GM23338 (cell line): ENCODE results near the gene DENND4A. TPM values are rescaled to one million over a fixed set of nuclear protein-coding genes. Genes with fewer than 3 reads are reported as not detected.

Experiments used
- ATAC-seq: fragments of 200-7000 bp; cut with Tn5 transposase; 3 replicates; pipeline ENCODE4 v1.9.1; 2020
- DNase-seq: peaks from one replicate; pipeline ENCODE4 v3.0.0-alpha.2; 2015; ENCODE audit warnings: low spot score
- H2AFZ ChIP-seq: fragments of 200-600 bp; sonication (generic); 2 replicates; pipeline ENCODE4 v1.8.0; 2016; ENCODE audit warnings: antibody characterized with exemption, mild to moderate bottlenecking, moderate library complexity
- H3F3A ChIP-seq: fragments of 200-600 bp; sonication (generic); replicated peaks from 2 replicates; pipeline ENCODE4 v1.8.0; 2017; ENCODE audit warnings: antibody characterized with exemption, mixed run types, low read depth
- H3K27ac ChIP-seq: fragments of 200-600 bp; sonication (generic); 2 replicates; pipeline ENCODE4 v1.6.1; 2016; ENCODE audit warnings: low read depth
- H3K27me3 ChIP-seq: fragments of 200-600 bp; sonication (generic); 2 replicates; pipeline ENCODE4 v1.8.0; 2016; ENCODE audit warnings: mild to moderate bottlenecking, mixed run types, moderate library complexity; ENCODE audit not compliant: insufficient read depth
- H3K36me3 ChIP-seq: fragments of 200-600 bp; sonication (generic); 2 replicates; pipeline ENCODE4 v1.8.0; 2016; ENCODE audit warnings: mild to moderate bottlenecking; ENCODE audit not compliant: insufficient read depth
- H3K4me1 ChIP-seq: fragments of 200-600 bp; sonication (generic); 2 replicates; pipeline ENCODE4 v1.8.0; 2016; ENCODE audit warnings: mild to moderate bottlenecking, moderate library complexity; ENCODE audit not compliant: insufficient read depth
- H3K4me2 ChIP-seq: fragments of 200-600 bp; sonication (generic); 2 replicates; pipeline ENCODE4 v1.7.1; 2017; ENCODE audit warnings: mixed run types
- H3K4me3 ChIP-seq: fragments of 200-600 bp; sonication (generic); 2 replicates; pipeline ENCODE4 v1.6.1; 2016; ENCODE audit warnings: mixed run types
- H3K79me2 ChIP-seq: fragments of 200-600 bp; sonication (generic); replicated peaks from 2 replicates; pipeline ENCODE4 v1.8.0; 2017; ENCODE audit warnings: mild to moderate bottlenecking; ENCODE audit not compliant: insufficient read depth
- H3K9me2 ChIP-seq: fragments of 200-600 bp; sonication (generic); 2 replicates; pipeline ENCODE4 v1.8.0; 2017; ENCODE audit not compliant: insufficient read depth
- H4K20me1 ChIP-seq: fragments of 200-600 bp; sonication (generic); replicated peaks from 2 replicates; pipeline ENCODE4 v1.8.0; 2017; ENCODE audit warnings: mild to moderate bottlenecking; ENCODE audit not compliant: insufficient read depth
- H3K27ac Mint-ChIP-seq: 2 replicates; pipeline ENCODE4 v1.8.0; 2020; ENCODE audit warnings: inconsistent platforms, mild to moderate bottlenecking, moderate library complexity, mixed read lengths
- H3K27me3 Mint-ChIP-seq: 3 replicates; pipeline ENCODE4 v1.8.0; 2022; ENCODE audit warnings: low read depth, mild to moderate bottlenecking, moderate library complexity, mixed read lengths, inconsistent platforms; ENCODE audit not compliant: insufficient read depth, poor library complexity
- H3K36me3 Mint-ChIP-seq: 3 replicates; pipeline ENCODE4 v1.8.0; 2021; ENCODE audit warnings: low read depth, mild to moderate bottlenecking, inconsistent platforms, moderate library complexity, mixed read lengths
- H3K4me1 Mint-ChIP-seq: 3 replicates; pipeline ENCODE4 v1.8.0; 2020; ENCODE audit warnings: mild to moderate bottlenecking, inconsistent platforms, mixed read lengths
- H3K4me3 Mint-ChIP-seq: 3 replicates; pipeline ENCODE4 v1.8.0; 2021; ENCODE audit warnings: moderate library complexity, mild to moderate bottlenecking, inconsistent platforms, mixed read lengths
- H3K9me3 Mint-ChIP-seq: 3 replicates; pipeline ENCODE4 v1.8.0; 2020; ENCODE audit warnings: moderate library complexity, mild to moderate bottlenecking, inconsistent platforms, mixed read lengths
- CREB1 ChIP-seq: fragments of 250-450 bp; sonication (Bioruptor Pico); IDR thresholded peaks from 2 replicates; pipeline ENCODE4 v1.5.0; 2020; ENCODE audit warnings: low read depth, mild to moderate bottlenecking, moderate library complexity
- EZH2 ChIP-seq: fragments of 200-600 bp; sonication (generic); IDR thresholded peaks from one replicate; pipeline ENCODE4 v1.8.0; 2017; ENCODE audit warnings: antibody characterized with exemption, mild to moderate bottlenecking, low read depth; ENCODE audit not compliant: unreplicated experiment
- EZH2phosphoT487 ChIP-seq: fragments of 200-600 bp; sonication (generic); IDR thresholded peaks from one replicate; pipeline ENCODE4 v1.8.1; 2018; ENCODE audit warnings: antibody characterized with exemption; ENCODE audit not compliant: unreplicated experiment
- JUNB ChIP-seq: IDR thresholded peaks from one replicate; pipeline ENCODE4 v1.6.1; 2016; ENCODE audit warnings: antibody characterized with exemption; ENCODE audit not compliant: unreplicated experiment
- NANOG ChIP-seq: IDR thresholded peaks from 2 replicates; pipeline ENCODE4 v1.6.1; 2016; ENCODE audit warnings: antibody characterized with exemption, borderline replicate concordance
- REST ChIP-seq: IDR thresholded peaks from one replicate; pipeline ENCODE4 v1.6.1; 2018; ENCODE audit warnings: antibody characterized with exemption; ENCODE audit not compliant: unreplicated experiment
- STAT1 ChIP-seq: IDR thresholded peaks from one replicate; pipeline ENCODE4 v1.6.1; 2016; ENCODE audit warnings: antibody characterized with exemption; ENCODE audit not compliant: unreplicated experiment
- ZNF114 ChIP-seq: fragments of 250-450 bp; sonication (Bioruptor Pico); IDR thresholded peaks from 2 replicates; pipeline ENCODE4 v1.5.0; 2020; ENCODE audit warnings: mild to moderate bottlenecking, moderate library complexity
- ZNF331 ChIP-seq: fragments of 250-450 bp; sonication (Bioruptor Pico); IDR thresholded peaks from 2 replicates; pipeline ENCODE4 v1.5.0; 2020; ENCODE audit warnings: low read depth, mild to moderate bottlenecking, moderate library complexity
- polyA plus RNA-seq: library from polyadenylated mRNA; unstranded; fragments of >200 nt; fragmentation: Nextera tagmentation; extraction: Ambion mirVana; gene quantifications from 2 replicates; pipeline ENCODE4 v1.2.1, GENCODE V29; 2016
- total RNA-seq: library from RNA; depleted of rRNA; stranded (reverse); fragments of >200 nt; shearing (Covaris generic); gene quantifications from 2 replicates; pipeline ENCODE4 v1.2.3, GENCODE V29; 2014
- TF ChIP-seq, protein P1 (sequence below): fragments of 250-450 bp; sonication (Bioruptor Pico); IDR thresholded peaks from 2 replicates; pipeline ENCODE4 v1.5.0; 2020; ENCODE audit warnings: mild to moderate bottlenecking, moderate library complexity
- TF ChIP-seq, protein P2 (sequence below): IDR thresholded peaks from 2 replicates; pipeline ENCODE4 v1.6.1; 2016; ENCODE audit warnings: antibody characterized with exemption
- TF ChIP-seq, protein P3 (sequence below), 2 experiments: fragments of 200-600 bp in 1 of 2; sonication (generic) in 1 of 2; conservative IDR thresholded peaks; 2 replicates each; pipeline versions ENCODE4 v1.5.1 to v1.6.1; 2016 to 2017; ENCODE audit warnings: antibody characterized with exemption in 2 of 2, low read depth in 2 of 2, mild to moderate bottlenecking in 2 of 2, moderate library complexity in 1 of 2

The DENND4A gene
- total and polyA plus RNA-seq, 2 experiments from 2014 or later, result 3.4 to 9.0 TPM

GRCh38 chr15:65653801-65654521, 138.1 kb downstream of the DENND4A start:
- no peak overlapping the region for H3K4me3 Mint-ChIP-seq
- no peak overlapping the region for H2AFZ ChIP-seq
- no peaks in the 10 kb centered on the region for H3K27me3 Mint-ChIP-seq
- 0 out of 3 replicates have a peak, but pooled peaks cover 4% of the 10 kb centered on the region for H3K4me1 Mint-ChIP-seq
- TF ChIP-seq, protein P1, sequence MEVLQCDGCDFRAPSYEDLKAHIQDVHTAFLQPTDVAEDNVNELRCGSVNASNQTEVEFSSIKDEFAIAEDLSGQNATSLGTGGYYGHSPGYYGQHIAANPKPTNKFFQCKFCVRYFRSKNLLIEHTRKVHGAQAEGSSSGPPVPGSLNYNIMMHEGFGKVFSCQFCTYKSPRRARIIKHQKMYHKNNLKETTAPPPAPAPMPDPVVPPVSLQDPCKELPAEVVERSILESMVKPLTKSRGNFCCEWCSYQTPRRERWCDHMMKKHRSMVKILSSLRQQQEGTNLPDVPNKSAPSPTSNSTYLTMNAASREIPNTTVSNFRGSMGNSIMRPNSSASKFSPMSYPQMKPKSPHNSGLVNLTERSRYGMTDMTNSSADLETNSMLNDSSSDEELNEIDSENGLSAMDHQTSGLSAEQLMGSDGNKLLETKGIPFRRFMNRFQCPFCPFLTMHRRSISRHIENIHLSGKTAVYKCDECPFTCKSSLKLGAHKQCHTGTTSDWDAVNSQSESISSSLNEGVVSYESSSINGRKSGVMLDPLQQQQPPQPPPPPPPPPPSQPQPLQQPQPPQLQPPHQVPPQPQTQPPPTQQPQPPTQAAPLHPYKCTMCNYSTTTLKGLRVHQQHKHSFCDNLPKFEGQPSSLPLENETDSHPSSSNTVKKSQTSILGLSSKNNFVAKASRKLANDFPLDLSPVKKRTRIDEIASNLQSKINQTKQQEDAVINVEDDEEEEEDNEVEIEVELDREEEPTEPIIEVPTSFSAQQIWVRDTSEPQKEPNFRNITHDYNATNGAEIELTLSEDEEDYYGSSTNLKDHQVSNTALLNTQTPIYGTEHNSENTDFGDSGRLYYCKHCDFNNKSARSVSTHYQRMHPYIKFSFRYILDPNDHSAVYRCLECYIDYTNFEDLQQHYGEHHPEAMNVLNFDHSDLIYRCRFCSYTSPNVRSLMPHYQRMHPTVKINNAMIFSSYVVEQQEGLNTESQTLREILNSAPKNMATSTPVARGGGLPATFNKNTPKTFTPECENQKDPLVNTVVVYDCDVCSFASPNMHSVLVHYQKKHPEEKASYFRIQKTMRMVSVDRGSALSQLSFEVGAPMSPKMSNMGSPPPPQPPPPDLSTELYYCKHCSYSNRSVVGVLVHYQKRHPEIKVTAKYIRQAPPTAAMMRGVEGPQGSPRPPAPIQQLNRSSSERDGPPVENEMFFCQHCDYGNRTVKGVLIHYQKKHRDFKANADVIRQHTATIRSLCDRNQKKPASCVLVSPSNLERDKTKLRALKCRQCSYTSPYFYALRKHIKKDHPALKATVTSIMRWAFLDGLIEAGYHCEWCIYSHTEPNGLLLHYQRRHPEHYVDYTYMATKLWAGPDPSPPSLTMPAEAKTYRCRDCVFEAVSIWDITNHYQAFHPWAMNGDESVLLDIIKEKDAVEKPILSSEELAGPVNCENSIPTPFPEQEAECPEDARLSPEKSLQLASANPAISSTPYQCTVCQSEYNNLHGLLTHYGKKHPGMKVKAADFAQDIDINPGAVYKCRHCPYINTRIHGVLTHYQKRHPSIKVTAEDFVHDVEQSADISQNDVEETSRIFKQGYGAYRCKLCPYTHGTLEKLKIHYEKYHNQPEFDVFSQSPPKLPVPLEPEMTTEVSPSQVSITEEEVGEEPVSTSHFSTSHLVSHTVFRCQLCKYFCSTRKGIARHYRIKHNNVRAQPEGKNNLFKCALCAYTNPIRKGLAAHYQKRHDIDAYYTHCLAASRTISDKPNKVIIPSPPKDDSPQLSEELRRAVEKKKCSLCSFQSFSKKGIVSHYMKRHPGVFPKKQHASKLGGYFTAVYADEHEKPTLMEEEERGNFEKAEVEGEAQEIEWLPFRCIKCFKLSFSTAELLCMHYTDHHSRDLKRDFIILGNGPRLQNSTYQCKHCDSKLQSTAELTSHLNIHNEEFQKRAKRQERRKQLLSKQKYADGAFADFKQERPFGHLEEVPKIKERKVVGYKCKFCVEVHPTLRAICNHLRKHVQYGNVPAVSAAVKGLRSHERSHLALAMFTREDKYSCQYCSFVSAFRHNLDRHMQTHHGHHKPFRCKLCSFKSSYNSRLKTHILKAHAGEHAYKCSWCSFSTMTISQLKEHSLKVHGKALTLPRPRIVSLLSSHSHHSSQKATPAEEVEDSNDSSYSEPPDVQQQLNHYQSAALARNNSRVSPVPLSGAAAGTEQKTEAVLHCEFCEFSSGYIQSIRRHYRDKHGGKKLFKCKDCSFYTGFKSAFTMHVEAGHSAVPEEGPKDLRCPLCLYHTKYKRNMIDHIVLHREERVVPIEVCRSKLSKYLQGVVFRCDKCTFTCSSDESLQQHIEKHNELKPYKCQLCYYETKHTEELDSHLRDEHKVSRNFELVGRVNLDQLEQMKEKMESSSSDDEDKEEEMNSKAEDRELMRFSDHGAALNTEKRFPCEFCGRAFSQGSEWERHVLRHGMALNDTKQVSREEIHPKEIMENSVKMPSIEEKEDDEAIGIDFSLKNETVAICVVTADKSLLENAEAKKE (CRISPR knock-in tag), result no peak
- no peak for TF ChIP-seq JUNB
- no peak for TF ChIP-seq EZH2phosphoT487
- TF ChIP-seq CREB1 (CRISPR knock-in tag), result no peak
- TF ChIP-seq ZNF114 (CRISPR knock-in tag), result no peak
- no peak for TF ChIP-seq ZNF331
- no peak for TF ChIP-seq REST
- TF ChIP-seq, protein P2, sequence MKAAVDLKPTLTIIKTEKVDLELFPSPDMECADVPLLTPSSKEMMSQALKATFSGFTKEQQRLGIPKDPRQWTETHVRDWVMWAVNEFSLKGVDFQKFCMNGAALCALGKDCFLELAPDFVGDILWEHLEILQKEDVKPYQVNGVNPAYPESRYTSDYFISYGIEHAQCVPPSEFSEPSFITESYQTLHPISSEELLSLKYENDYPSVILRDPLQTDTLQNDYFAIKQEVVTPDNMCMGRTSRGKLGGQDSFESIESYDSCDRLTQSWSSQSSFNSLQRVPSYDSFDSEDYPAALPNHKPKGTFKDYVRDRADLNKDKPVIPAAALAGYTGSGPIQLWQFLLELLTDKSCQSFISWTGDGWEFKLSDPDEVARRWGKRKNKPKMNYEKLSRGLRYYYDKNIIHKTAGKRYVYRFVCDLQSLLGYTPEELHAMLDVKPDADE, result no peak
- TF ChIP-seq STAT1, result no peak
- no peak for TF ChIP-seq EZH2
- TF ChIP-seq NANOG, result no peak
- TF ChIP-seq, protein P3, sequence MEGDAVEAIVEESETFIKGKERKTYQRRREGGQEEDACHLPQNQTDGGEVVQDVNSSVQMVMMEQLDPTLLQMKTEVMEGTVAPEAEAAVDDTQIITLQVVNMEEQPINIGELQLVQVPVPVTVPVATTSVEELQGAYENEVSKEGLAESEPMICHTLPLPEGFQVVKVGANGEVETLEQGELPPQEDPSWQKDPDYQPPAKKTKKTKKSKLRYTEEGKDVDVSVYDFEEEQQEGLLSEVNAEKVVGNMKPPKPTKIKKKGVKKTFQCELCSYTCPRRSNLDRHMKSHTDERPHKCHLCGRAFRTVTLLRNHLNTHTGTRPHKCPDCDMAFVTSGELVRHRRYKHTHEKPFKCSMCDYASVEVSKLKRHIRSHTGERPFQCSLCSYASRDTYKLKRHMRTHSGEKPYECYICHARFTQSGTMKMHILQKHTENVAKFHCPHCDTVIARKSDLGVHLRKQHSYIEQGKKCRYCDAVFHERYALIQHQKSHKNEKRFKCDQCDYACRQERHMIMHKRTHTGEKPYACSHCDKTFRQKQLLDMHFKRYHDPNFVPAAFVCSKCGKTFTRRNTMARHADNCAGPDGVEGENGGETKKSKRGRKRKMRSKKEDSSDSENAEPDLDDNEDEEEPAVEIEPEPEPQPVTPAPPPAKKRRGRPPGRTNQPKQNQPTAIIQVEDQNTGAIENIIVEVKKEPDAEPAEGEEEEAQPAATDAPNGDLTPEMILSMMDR (conservative IDR thresholded peaks at IDR 0.05; ENCODE audit: low read depth in 2 of 2), result no peak
- DNase-seq (no peak), ATAC-seq (no peak)
- no peaks in the 10 kb centered on the region for H3K4me1 ChIP-seq
- no peak overlapping the region for H3K4me3 ChIP-seq
- H3K79me2 ChIP-seq, result no peaks in the 10 kb centered on the region
- no peaks in the 10 kb centered on the region for H3K27me3 ChIP-seq
- no peaks in the 10 kb centered on the region for H4K20me1 ChIP-seq
- H3F3A ChIP-seq, result no peaks in the 10 kb centered on the region
- no peak overlapping the region for H3K27ac Mint-ChIP-seq
- H3K9me3 Mint-ChIP-seq, result no peaks in the 10 kb centered on the region
- no peak overlapping the region for H3K4me2 ChIP-seq
- H3K36me3 Mint-ChIP-seq, result no peaks in the 10 kb centered on the region
- H3K27ac ChIP-seq, result no peak overlapping the region
- H3K36me3 ChIP-seq, result no peaks in the 10 kb centered on the region
- H3K9me2 ChIP-seq, result no peaks in the 10 kb centered on the region
